CD4-positive, alpha-beta T cell treated with Interleukin-15 for 1 hour (primary cell): ENCODE data around the gene BABAM2.
"Not testable (repeated sequence)": the region's sequence is repeated elsewhere in the genome, so short reads cannot be mapped to it uniquely, and the experiment has no call there.

Experiments
- DNase-seq: peaks from one replicate; pipeline ENCODE4 v3.0.0-alpha.2; 2020

Gene BABAM2

DNA sequence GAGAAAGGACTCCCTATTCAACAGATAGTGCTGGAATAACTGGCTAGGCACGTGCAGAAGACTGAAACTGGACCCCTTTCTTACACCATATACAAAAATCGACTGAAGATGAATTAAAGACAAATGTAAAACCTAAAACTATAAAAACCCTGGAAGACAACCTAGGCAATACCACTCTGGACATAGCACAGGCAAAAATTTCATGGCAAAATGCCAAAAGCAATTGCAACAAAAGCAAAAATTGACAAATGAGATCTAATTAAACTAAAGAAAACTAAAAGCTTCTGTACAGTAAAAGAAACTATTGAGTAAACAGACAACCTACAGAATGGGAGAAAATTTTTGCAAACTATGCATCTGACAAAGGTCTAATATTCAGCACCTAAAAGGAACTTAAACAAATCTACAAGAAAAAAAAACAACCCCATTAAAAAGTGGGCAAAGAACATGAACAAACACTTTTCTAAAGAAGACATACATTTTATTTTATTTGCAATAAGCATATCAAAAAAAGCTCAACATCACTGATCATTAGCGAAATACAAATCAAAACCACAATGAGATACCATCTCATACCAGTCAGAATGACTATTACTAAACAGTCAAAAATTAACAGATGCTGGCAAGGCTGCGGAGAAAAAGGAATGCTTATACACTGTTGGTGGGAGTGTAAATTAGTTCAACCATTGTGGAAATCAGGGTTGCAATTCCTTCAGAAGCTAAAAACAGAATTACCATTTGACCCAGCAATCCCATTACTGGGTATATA, 8.5 kb upstream of the BABAM2 start:
- not testable (repeated sequence) for DNase-seq

DNA sequence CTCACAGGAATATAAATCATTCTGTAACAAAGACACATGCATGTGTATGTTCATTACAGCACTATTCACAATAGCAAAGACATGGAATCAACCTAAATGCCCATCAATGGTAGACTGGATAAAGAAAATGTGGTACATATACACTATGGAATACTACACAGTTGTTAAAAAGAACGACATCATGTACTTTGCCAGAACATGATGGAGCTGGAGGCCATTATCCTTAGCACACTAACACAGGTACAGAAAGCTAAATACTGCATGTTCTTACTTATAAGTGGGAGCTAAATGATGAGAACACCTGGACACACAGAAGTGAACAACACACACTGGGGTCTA, 8.0 kb upstream of the BABAM2 start:
- DNase-seq: not testable (repeated sequence)

DNA sequence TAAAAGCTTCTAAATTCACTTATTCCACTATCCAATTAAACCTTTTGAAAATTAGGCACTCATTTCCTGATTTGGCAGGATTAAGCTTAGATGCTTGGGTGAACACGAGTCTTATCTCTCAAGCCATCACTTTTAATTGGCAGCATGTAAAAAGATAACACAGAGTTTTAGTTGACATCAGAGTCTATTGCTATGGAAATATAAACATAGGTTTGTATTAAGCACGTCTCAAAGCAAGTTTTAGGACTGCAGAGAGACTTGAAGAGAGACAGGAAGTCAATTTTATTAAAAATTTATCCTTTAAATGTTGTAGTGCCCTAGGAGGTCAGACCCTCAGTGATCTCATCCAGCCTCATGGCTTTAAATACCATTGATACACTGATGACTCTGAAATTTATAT, 5.9 kb upstream of the BABAM2 start:
- DNase-seq: no peak

DNA sequence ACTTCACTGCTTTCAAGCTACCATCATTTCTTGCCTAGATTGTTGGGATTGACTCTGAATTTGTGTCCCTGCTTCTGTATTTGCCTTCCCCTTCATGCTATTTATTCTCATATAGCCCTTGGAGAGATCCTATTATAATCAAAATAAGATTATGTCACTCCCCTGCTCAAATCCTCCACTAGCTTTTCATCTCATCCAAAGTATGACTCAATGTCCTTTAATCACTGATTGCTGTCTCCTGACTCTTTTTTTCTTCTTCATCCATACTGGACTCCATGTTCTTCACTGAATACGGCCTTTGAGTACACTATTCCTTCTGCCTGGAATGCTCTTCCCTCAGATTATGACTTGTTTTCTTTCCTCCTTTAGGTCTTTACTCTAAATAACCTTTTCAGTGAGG, 5.3 kb upstream of the BABAM2 start:
- no peak for DNase-seq

DNA sequence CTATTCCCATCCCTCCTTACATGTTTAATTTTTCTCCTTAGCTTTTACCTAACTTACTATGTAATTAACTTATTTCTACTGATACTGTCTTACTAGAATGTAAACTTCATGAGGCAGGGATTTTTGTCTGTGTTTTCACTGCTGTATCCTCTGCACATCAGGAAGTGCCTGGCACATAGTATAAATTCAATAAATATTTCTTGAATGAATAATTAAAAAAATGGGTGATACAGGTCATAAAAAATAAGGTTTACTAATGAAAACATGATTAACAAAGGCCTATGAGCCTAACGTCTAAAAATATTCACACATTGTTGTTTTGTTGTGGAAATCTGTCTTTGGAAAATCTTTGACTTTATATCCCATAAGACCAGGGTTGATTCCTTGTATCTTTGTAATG, 4.9 kb upstream of the BABAM2 start:
- DNase-seq: no peak

DNA sequence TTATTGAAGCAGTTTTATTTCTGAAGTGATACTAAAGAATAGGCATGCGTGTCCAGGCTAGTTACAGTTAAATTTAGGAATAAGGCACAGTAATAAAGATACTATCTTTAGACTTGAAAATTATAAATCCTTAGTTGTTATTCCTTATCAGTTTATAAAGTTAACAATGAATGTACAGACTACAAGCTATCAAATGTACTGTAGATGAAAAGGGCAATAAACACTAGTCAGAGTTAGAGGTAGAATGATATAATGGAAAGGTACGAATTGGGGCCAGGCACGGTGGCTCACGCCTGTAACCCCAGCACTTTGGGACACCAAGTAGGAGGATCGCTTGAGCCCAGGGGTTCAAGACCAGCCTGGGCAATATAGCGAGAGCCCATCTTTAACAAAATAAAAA, 4.2 kb upstream of the BABAM2 start:
- DNase-seq: no peak

DNA sequence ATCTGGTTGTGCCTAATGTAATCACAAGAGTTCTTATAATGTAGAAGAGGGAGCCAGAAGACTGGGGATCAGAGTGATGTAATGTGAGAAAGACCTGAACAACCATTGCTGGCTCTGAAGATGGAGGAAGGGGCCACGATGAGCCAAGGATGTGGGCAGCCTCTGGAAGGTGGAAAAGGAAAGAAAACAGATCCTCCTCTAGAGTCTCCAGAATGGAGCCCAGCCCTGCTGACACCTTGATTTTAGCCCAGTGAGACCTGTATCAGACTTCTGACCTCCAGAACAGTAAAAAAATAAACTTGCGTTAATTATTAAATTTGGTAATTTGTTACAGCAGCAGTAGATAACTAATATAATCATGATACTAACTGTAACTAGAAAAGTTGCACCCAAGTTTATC, 3.4 kb upstream of the BABAM2 start:
- no peak for DNase-seq

DNA sequence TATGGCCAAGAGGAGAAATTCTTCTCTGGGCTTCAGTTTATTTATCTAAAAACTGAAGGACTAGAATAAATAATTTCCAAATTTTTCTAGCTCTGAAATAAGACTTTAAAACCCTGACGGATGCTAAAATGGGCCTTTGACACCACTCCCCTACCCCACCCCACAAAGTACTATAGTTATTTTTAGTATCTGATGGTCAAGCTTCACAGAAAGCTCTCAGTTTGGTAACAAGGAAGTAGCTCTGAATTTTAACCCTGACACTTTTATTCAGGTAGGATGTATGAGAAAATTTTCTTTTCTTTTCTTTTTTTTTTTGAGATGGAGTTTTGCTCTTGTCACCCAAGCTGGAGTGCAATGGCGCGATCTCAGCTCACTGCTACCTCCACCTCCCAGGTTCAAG, 2.7 kb upstream of the BABAM2 start:
- DNase-seq: no peak

DNA sequence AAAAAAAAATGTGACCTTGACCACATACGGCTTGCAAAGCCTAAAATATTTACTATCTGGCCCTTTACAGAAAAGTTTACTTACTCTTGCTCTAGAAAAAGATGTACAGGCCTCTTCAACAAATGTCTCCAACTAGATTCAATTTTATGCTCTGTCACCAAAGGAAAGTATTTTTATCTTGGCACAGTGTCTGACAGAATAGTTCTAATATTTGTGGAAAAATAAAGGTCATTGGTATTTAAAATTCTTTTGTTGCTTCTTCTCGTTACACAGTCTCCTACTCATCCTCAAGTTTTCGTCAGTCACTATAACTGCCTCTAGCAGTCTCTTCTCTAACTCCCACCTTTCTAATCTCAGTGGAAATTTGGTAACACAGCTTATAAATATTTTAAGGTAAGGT, 1.7 kb upstream of the BABAM2 start:
- DNase-seq: no peak

DNA sequence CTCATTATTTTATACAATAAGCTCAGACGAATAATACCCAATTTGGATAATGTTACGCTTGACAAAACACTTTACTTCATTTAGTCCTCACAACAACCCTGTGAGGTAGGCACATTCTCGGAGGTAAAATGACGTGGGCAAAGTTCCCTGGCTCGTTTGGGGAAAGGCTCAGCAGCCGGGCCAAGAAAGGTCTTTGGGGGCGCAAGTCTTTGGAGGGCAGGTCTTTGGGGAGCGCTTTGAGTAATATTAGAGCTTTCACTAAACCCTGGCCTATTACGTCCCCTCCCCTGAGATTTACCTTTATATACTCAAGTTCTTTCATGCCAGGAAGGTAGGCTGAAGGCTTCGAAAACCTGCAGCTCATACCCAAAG, 769 bp upstream of the BABAM2 start:
- DNase-seq: no peak

DNA sequence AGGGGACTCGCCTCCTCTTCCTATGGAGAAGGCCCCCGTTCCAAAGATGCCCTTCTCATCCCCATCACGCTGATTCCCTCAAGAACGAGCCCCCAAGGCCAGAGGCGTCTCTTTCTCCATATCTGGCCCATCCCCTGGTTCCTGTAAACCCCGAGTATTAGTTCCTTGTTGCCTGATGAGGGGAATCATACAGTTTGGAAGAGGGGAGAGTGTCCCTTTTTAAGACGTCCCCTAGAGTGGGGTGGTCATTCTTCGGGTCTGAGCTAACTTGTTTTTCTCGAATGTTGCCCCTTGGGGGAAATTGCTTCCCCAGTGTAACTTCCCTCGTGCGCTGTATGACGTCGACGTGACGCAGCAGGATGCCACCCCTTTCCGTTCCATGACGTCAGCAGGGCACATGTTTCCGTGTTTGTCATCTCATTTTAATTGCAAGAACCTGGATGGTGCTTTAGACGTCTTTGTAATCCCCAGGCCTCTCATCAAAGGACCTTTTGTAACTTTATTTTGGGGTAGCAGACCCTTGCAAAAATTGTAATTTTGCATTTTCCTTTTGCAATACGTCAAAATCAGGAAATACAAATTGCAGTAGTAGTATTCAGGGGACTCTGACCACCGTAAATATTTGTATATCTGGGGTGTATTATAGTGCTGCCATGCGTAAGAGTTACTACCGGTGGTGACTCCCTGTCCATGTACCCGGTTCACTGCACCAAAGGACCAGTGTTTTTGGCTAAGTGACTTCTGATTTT, 569 bp downstream of the BABAM2 start:
- peak; percentile 96 for DNase-seq

DNA sequence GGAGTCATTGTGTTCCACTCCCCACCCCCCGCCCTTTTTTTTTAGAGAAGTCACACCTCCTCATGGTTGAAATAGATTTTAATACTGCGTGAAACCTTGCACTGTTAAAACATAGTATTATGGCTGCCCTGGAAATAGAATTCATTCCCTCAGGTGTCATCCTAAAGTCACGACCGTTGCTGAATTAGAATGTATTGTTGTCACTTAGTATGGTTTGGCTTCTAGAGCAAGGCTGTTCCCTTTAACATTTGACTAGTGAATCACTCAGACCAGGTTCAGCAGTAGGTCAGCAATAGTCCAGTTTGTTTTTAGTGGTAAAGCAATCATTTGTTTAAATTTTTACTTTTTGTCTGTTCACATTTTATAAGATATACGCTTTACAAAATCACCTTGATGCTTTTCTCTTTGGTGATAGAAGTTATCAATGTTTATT, 1.2 kb downstream of the BABAM2 start:
- no peak for DNase-seq

DNA sequence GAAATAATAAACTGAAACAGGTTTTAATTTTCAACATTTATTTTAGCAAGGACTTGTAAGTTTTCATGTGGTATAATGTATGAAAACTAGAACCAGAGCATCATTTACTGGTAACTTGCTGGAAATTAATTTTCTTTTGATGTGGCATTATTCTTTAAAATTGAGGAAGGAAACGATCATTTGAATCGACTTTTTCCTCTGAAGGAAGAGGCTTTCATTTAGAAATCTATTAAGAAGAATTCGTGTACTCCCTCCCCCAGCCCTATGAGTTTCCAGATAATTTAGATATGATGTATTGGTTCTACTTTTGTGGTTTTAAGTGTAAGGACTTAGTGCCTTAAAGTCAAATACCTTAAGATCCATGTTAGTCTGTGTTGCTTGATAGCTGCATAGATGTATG, 2.5 kb downstream of the BABAM2 start:
- no peak for DNase-seq

DNA sequence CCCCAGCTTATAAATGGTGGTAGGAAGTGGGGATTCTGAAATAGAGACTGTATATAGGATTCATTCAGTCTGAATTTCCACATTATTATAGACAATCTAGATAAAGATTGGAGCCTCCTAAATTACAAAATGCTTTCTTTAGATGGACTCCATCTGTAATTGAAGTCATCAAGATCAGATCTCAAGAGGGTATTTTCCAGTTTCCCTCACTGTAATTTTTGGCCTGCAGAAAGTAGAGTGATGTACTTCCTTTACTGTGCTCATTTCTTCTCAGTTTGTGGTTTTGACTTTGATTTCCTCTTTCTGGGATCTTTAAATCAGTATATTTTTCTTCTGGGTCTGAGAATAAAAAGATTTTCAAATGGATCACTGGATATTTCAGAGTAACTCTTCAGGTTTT, 7.2 kb downstream of the BABAM2 start:
- no peak for DNase-seq

DNA sequence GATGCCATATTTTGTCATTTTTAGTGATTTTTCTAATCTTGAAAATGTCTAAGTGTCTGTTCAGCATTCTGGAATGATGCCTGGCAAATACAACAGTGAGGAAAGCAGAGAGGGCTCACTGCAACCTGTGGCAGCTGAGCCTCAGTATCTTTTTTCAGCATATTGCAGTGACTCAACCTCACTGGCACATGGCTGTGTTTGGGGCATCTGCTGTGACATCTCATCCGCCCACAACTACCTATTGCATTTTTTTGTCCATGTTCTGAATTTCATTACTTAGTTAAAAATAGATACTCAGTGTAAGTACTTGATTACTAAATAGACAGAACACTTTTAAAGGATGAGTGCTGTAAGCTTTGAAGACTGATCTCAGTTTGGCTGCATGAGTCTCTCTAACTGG, 10.7 kb downstream of the BABAM2 start:
- DNase-seq: no peak

DNA sequence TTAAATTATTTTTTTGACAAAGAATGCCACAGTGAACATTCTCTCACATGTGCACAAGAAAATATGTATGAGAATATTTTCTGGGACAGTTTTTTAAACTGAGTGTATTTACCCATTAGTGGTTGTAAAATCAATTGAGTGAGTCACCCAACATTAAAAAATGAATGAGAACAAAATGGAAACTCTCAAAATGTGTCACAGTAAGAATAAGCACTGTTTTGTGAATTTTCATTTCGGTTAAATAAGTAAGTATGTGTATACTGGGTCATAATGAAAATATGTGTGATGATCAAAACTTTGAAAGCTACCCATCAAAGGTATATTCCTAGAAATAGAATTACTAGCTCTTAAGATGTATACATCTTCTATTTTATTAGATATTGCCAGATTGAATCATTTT, 11.6 kb downstream of the BABAM2 start:
- no peak for DNase-seq

DNA sequence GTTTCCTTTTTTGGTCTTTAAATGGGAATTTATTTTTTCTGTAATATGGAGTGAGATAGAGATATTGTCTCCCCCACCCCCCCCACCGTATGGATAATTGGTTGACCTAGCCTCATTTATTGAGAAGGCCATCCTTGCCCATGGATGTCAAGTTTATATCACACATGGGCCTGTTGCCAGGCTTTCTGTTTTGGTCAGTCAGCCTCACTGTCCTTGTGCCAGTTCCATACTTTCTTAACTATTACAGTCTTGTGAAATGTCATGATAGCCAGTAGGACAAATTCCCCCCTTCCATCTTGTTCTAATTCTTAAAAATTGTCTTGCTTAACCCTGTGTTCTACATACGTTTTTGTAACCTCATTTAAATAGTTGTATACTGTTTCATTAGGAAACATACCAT, 12.5 kb downstream of the BABAM2 start:
- no peak for DNase-seq

DNA sequence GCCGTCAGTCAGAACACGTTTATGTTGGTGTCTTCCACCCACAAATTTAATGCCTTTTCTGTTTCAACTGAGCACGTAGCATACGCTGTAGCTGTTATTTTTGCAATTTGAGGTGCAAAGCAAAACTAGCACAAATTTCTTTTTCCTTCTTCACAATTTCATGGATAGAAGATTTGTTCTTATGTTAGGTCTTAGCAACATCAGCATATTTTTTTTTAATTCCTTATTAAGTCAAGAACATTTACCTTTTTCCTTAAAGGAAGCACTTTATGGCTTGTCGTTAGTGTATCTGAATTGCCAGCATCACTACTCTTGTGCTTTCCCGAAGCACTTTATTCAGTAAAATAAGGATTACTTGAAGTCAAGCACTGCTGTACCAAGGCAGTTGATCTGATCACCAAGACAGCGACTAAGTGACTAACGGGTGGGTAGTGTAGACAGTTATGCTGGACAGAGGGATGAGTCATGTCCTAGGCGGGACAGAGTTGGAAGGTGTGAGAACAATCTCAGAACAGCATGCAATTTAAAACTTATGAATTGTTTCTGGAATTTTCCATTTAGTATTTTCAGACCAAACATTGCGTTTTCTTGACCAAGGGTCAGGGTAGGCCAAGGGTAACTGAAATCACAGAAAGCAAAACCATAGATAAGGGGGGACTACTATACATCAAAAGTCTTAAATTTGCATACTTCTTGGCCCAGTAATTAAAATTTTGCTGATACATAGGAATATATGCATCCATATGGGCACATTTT, 13.3 kb downstream of the BABAM2 start:
- DNase-seq: no peak

DNA sequence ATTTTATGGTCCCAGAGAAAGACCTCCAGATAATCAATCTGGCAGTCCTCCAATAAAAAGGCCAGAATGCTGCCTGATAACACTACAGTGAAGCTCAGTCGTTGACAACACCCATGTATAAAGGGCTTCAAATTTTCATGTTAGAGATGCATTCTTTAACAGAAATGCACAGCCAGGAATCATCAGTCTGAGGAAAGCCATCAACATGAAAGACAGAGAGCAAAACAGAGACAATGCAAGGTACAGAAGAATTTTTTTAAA, 13.8 kb downstream of the BABAM2 start:
- no peak for DNase-seq

DNA sequence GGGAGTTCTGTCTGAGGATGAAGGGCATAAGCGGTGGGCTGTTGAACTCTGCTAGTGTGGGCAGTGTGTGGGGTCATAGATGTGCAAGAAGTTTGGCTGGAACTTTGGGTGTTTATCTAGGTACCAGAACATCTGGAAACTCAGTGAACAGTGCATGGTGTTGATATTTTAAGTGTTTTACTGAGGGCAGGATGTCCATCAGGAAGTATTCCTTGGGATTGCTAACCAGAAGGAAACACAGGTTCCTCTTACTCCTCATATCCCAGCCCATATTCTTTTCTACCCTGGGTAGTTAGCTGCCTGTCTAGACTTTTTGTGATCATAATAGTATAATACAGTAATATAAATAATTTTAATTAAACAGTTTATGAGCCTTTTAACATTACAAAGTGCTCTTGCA, 15.5 kb downstream of the BABAM2 start:
- DNase-seq: no peak

DNA sequence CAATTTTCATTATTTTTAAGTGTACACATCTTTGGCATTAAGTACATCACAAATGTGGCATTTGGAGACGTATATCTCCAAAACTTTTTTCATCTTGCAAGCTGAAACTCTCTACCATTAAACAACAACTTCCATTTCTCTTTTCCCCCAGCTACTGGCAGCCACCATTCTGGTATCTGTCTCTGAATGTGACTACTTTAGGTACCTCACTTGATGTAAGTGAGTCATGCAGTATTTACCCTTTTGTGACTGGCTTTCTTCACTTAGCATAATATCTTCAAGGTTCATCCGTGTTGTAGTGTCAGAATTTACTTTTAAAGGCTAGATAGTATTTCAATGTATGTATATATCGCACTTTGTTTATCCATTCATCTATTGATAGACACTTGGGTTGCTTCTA, 17.0 kb downstream of the BABAM2 start:
- DNase-seq: no peak

DNA sequence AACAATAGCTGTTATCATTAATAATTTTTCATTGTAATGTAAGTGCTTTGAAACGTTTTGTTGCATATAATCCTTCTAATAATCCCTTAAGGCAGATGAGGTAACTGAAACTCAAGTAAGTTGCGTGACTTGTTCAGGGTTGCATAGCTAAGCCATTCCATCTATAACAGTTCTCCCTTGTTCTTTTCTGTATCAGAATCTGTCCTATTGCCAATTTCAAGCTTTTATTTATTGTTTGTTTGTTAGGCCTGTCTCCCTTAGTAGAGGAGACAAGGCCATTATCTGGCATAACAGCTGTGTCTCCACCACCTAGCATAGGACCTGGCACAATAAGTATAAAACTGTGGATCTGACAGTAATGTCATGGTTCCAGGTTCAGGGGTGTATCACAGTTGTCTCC, 19.4 kb downstream of the BABAM2 start:
- DNase-seq: no peak

DNA sequence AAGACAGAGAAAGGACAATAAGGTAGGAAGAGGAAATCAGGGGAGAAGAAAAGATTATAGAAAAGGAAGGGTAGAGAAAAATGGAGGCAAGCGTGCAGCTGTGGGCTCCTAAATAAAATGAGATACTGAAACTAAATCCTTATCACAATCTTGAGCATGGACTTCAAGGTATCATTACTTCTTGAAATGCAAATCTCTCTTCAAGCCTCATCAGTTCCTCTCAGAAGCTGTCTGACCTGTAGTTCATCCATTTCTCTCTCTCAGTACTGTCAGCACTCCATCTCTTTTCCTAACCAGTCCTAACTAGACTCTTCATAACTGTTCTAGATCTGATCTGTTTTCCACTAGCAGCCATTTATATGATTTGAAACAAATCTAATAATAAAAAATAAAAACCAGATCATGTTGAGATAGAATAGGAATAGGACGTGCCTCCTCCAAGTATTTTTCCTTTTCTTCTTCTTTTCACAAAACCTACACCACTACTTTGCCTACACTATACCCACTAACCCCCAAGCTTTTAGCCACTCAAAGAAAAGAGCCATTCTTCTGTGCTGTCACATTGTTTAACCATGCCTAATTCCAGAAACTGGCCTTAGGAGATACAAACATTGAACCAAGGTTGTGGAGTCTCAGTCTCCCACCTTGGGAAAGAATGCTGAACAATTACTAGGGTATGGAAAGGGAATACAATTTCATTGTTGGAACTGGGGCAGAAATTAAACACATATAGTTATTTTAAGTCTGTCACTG, 21.1 kb downstream of the BABAM2 start:
- no peak for DNase-seq

DNA sequence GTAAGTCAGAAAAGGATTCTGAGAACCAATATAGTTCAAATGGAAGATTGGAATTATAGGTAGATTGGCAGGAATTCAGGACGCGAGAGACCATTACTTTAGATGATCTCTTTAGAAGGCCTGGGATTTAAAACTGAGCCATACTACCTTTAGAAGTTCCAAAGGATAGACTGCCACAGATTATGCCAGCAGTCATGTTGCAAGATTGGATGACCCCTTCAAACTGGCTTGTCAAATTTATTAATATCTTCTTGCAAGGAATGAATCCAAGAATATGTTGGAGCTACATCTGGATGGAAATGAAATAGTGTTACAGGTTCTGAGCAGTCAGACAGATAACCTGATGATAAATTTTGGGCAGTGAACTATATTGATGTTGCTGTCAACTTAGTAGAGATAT, 22.0 kb downstream of the BABAM2 start:
- DNase-seq: no peak
